ENCODE results near the gene FAM20C. TPM values are rescaled to one million over a fixed set of nuclear protein-coding genes. Genes with fewer than 3 reads are reported as not detected.

The FAM20C gene
- total RNA-seq, 1 donor, result 16.8 TPM

GRCh38 chr7:164882-165660 is 27.3 kb upstream of the FAM20C start:
- no peak overlapping the region for H3K4me3 ChIP-seq (ENCODE audit: low read depth, low read length)
- no peak for DNase-seq (ENCODE audit: low read depth)
- TF ChIP-seq CTCF (IDR thresholded peaks at IDR 0.05; ENCODE audit: insufficient read depth, low read depth, low read length), result no peak

GRCh38 chr7:165661-166337 is 26.6 kb upstream of the FAM20C start:
- peak; percentile 13 for DNase-seq (ENCODE audit: low read depth)

GRCh38 chr7:166338-167060 is 25.9 kb upstream of the FAM20C start:
- DNase-seq (ENCODE audit: low read depth), result peak; percentile 25
- no peak for TF ChIP-seq CTCF (IDR thresholded peaks at IDR 0.05; ENCODE audit: insufficient read depth, low read depth, low read length)

More at GRCh38 chr7:165661-166337, 26.6 kb upstream of the FAM20C start:
- no peak for TF ChIP-seq CTCF (IDR thresholded peaks at IDR 0.05; ENCODE audit: insufficient read depth, low read depth, low read length)
- H3K4me3 ChIP-seq (ENCODE audit: low read depth, low read length), result no peak overlapping the region

GRCh38 chr7:167090-167855 is 25.1 kb upstream of the FAM20C start:
- TF ChIP-seq CTCF (IDR thresholded peaks at IDR 0.05; ENCODE audit: insufficient read depth, low read depth, low read length), result no peak
- H3K4me3 ChIP-seq (ENCODE audit: low read depth, low read length), result no peak overlapping the region
- DNase-seq (ENCODE audit: low read depth), result no peak

More at GRCh38 chr7:166338-167060, 25.9 kb upstream of the FAM20C start:
- H3K4me3 ChIP-seq (ENCODE audit: low read depth, low read length), result no peak overlapping the region

GRCh38 chr7:167976-168791 is 24.2 kb upstream of the FAM20C start:
- TF ChIP-seq CTCF (IDR thresholded peaks at IDR 0.05; ENCODE audit: insufficient read depth, low read depth, low read length), result no peak
- no peak for DNase-seq (ENCODE audit: low read depth)
- no peak overlapping the region for H3K4me3 ChIP-seq (ENCODE audit: low read depth, low read length)
